Measurements from ENCODE around the gene FGF14.

Gene FGF14

DNA sequence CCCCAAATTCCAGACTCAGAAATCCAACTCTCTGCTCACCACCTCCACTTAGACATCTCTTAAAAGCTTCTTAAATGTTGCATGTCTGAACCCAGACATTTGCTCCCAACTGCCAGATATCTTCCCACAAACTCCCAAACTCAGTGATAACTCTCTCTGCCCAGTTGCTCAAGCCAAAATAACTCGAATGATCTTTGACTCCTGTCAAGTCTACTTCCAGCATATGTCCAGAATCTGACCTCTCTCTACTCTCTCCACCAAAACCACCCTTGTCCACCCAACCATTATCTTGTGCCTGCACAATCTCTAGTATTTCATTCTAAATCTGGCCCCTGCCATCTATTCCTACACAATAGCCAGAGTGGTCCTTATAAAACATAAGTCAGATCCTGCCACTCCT lies 99.3 kb downstream of the FGF14 start:
- DNase-seq: no peak

DNA sequence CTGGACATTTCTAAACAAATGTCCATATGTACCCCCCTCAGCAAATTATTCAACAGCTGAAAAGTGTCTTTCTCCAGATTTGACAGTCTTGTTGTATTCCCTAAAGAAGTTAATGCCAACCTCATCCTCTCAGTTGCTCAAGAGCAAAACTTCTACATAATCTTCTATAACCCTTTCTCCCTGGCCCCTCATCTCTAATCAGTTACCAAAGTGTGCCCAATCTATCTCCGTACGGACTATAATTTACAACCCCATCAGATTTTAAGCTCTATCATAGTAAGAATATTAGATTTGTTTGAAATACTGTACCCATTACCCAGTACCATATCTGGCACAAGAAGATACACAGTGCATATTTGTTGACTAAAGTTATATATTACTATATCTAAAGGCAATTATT lies 101.5 kb downstream of the FGF14 start:
- no peak for DNase-seq

DNA sequence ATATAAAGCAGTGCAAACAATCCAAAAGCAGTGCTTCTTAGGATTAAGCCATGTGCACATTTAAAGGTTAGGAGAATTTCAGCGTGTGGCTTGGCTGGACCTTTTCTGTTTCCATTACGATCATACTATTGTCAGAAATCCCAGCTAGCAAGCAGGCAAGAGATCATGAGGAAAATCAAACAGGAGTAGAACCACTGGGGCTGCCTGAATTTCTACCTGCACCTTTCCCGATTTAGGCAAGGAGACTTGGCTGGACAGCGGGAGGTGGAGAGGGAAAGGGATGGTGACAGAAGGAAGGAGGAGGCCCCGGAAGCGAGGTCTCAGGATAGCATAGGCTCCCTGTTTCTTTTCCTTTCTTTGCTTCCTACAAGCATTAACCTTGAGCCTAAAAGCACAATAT lies 102.5 kb downstream of the FGF14 start:
- no peak for DNase-seq

DNA sequence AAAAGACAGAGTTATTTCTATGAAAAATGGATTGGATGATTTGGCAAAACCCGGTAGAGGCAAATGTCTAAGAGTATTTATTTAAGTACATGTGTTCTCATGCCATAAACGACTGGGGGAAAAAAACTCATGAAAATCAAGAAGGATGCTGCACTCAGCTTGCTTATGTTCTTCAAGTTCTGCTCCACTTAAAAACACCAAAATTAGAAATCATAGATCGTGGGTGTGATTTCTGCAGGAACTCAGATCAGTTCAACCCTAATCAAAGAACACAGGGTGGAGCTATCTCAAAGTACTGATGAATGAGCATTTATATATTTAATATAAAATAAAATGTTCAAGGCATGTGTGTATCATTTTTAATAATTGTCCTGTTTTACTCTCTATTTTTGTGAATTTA lies 103.8 kb downstream of the FGF14 start:
- no peak for DNase-seq

DNA sequence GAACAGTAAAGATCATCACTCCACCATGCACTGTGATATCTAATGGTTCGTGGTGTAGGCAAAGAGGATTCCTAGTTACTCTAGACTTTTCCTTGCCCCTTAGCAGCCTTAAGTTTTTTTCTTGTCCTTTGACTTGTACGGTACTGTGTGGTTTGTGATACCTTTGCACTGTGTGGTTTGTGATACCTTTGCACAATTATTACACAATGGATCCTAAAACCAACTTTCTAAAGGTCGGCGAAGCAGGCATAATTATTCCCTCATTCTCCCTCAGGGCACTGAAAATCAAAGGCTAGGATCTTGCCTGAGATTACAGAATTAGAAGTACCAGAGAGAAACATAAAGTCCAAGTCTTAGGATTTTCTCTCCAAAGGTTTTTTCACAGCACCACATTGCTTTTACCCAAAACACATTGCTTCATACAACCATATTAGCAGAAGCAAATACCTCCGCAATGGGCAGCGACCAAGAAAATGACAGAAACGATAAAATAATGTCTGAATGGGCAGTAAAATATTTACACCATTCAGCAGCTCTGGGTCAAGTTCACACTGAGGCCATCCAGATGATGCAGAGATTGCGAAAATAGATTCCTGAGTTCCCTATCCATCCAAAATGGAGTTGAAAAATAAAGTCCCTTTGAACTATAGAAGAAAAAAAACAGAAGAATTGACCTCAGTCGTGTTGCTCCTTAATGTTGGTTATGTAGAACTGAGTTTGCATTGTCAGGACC lies 106.4 kb downstream of the FGF14 start:
- no peak for DNase-seq

DNA sequence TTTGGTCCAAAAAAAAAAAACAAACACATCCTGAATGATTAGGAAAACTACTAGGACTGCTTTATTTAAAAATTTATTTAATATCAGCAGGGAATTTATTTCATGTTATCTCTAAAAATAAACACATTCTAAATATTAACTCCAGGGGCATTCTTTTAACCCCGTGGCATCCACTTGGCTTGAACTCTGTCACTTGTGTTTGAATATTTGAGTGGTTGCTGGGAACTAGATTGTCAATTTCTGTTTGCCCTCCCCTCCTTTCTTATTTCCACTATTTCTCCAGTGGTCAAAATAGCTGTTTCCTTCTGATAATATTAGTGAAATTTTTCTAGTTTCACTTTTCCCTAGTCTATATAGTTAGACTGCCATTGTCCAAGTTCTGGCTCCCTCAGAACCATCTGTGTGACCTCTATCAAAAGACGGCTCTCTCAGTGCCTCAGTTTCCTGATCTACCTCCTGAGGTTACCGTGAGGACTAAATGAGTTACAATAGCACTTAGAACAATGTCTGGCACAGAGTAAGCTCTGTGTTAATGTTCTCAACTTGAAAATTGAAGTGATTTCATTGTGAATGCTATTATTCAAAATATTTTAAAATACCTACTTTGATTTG lies 107.3 kb downstream of the FGF14 start:
- no peak for DNase-seq

DNA sequence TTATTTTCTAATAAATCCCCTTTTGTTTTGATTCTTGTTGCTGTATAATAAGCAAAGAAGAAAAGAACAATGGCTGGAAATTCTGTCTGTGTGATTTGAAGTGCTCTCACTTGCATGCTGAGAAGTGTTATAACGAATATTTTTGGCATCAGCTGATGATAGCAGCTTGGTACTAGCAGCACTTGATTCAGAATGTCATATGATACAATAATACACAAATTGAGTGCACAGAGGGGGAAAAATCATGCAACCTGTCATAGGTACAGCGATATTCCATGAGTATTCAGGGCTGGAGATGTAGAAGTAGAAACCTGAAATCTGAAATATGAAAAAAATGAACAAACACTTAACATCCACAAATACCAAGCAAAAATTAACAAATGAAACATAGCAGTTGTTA lies 108.1 kb downstream of the FGF14 start:
- no peak for DNase-seq

DNA sequence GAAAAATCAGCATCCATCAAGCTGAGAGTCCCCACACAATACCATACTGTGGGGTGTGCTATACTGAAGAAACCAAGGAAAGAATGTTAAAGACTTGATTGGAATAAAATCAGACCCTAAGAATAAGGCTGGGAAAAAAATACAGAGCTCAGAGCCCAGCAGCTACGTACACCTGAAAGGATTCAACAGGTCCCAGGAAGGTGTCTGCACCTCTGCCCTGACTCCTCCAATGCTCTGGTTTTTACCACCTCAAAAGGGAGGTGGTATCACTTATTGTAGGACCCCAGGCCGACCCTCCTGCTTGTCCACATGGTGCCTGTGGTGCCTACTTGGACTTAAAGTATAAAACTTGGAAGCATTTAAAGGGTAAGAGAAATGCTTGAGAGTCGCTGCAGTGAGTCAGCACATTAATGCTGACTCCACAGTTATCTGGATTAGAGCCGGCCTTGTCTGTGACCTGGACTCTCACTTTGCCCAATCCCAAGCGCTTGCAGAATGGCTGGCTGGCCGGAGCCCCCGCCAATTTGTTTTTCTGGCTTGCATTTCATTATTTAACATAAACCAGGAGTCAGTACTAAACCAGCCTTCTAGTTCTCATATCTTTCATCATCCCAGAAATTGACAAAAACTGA lies 110.1 kb downstream of the FGF14 start:
- DNase-seq: no peak

DNA sequence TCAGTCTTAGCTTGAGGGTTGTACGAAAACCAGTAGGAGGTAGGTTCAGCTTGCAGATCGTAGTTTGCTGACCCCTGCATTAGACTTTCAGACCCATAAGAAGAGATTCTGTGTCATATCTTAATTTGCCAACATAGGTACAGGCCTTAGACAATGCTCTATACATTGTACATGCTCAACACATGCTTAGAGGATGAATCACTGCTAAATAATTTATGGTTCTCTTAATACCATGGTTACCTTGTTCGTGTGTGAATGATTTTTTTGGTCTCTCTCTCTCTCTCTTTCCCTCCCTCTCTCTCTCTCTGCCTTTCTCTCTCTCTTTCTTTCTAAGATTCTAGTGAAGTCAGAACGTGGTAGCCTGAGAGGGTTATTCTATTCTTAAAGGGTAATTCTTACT lies 112.2 kb downstream of the FGF14 start:
- DNase-seq: no peak

DNA sequence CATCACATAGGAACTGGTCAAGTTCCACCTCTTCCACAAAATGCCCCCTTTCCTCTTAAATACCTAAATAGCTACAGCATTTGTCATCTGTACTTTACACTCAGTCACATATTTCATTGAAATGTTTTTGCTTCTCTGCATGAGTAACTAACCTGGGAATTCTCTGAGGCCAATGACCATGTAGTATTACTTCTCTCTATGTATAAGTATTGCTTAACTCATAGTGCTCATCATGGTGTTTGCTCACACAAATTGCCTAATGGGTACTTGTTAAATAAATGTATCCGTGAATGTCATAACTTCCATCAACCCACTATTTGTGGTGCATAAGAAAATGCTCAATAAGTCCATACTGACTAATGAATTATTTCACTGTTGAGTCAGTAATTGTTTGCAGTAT lies 115.5 kb downstream of the FGF14 start:
- no peak for DNase-seq

DNA sequence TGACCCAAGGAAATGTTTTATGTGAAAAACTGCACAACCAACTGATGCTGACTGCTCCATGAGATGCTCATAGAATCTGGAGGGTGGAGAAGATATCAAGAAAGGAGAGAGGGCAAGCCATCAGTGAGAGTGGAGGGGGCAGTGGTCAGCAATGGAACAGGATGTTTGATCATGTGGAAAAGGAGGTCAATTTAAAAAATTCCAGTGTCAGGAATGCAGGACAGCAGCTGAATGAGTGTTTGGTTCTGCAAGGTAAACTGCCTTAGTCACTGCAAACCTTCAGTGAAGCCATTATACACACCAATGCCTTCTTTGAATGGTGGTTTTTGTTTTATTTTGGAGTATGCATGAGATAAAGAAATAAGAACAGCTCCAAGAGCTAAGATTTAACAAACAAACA lies 121.5 kb downstream of the FGF14 start:
- no peak for DNase-seq

DNA sequence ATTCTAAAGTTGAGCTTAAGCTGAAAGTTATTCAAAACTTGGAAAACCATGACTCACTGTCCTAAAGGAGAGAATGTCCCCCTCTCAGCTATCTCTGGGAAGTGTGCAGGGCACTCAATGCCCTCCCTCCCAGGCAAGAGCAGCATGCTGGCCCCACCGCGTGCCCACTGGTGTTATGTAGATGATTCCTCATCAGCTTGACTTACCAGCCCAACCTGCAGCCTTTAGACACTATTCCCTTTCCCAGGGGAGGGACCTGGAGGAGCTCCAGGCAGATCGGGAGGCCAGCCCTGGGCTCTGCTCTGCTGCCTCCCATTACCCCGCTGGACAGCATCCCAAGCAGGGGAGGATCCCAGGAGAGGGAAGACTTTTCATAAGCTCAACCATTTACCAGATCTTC lies 124.6 kb downstream of the FGF14 start:
- no peak for DNase-seq

DNA sequence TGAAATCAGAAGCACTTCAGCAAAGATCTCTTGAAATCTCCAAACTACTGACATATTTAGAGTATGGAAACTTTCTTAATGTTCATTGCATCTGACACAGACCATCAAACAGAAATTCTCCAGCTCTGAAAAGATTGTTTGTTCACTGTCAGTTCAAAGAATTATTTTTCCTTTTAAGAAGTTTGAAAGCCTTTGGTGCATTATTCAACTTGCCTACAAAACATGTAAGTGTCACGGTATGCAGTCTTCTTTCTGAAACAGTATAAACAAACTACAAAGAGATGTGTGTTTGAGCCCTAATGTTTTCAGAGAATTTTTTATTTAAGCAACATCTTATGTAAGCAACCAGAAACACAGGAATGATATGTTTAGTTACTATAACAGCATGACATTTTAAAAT lies 125.4 kb downstream of the FGF14 start:
- no peak for DNase-seq

DNA sequence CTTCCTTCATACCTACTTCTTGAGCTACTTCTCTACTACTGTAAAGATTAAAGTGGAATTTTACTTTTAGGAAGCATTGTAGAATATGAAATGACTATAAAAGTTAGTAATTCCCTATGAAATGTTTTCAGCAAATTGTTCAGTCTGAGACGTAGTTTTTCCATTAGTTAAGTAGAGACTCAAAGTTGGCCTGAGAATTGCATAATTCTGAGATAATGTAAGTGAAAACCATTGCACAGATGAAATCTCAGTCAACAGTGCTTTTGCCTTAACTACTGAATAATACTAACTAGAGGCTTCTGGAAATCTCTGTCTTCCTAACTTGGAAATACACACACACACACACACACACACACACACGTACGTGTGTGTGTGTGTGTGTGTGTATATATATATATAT lies 125.9 kb downstream of the FGF14 start:
- DNase-seq: no peak

DNA sequence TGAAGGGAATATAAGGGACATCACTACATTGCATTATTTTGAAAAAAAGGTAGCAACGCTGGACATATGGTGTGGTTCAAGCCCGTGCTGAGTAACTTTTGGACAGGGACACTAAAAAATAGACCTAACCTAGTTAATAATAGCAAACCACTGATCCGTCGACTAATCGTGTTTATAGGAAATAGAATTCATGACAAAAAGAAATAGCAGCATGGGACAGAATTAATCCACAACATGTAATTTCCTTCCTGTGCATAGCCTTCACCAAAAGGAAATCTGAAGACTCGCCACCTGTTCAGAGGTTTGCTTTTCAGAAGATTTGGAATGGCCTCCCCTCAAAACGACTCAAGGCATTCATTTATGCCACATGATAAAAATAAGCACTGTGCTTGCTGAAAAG lies 128.7 kb downstream of the FGF14 start:
- no peak for DNase-seq

DNA sequence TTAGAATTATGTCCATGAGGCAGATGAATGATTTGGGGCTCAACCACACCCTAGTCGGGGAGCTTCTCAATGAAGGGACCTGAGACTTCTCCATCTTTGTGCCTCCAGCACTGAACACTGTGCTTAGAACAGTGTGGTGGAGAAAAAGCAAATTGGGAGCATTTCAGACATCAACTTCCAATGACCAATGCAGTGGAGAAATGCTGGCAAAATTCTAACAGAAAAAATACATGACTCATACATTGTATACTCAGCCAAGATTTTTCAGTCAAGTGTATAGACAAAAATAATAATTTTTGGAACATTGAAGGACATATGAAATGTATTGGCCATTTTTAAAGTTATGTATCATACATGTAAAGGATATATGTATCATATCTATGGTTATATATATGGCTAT lies 134.7 kb downstream of the FGF14 start:
- DNase-seq: no peak

DNA sequence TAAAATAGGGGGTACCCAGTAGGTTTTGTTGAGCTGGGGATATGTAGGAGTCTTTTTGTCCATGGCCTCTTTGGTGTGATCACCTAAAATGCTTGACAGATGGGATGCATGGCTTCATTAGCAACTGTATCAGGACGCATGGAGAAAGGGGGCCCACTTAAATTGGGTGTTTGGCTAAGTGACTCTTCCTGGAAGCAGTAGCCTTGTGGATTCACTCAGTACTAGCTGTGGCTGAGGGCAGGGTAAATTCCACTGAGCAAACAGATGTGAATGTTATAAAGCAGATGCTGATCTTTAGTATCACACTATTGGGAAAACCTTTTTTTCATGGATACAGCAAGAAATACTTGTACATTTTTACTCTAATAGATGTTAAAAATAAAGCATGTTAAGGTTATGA lies 140.0 kb downstream of the FGF14 start:
- no peak for DNase-seq

DNA sequence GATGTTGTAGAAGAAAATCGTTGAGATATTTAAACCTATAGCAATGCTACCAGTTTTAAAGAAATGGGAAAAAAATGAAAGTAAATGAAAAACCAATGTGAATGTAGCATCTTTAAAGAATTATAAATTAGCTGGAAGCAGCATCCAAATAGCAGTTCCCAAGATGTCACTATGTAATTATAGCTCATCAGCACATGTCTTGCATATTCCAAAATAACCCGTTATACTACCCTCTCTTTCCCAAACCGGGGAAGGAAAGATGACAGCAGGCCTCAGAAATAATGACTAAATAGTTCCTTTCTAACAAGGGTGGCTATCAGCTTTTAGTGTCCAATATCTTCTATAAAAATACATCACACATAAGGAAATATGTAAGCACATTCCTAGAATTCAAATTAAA lies 140.5 kb downstream of the FGF14 start:
- no peak for DNase-seq

DNA sequence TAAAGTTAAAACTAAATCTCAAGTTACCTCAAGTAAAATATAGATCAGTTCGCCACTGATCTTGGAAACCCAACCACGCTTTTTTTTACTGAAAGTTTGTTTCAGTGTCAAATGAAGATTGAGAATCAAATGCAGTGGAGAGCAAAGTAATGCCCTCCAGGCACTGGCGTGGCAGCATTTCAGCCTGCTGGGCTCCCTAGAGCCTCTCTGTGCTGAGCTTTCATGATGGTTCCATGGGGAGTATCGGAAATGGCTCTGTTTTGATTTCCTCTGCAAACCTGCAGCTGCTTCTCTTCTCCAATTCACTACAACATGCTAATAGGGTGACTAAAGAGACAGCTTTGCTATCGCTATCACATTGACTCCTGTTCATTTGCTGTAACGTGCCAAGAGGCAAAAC lies 141.6 kb downstream of the FGF14 start:
- DNase-seq: no peak

DNA sequence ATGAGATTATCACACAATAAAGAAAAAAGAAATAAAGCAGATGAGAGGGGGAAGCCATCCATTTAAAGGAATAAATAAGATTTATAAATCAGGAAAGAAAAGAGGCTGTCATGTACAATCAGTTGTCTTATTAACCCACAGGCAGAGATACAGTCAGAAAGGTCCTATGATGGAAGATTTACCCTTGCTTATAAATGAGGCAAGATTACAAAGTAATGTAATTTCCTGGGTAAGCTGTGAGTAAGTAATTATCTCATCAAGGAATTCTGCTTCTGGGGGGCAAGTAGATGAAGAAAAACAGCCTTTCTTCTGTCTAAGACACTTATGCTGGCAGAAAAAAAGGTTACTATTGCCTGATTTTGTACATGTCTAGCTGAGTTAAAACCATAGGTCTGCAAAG lies 146.4 kb downstream of the FGF14 start:
- DNase-seq: no peak

DNA sequence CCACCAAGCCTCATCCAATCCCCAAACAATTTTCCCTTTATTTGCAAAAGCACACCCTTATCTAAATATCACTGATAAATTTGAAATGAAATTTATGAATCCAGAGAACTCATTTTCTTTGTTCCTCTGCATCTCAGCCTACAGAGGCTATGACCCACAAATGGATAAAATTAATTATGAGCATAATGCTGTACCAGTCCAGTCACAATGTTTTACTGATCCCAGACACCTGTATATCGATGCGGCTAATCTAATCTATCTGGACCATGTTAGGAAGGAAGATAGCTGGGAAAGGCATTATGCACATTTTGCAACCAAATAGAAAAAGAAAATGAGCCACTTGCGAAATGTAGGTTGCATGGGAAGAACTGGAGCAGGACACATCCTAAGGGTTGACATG lies 150.0 kb downstream of the FGF14 start:
- DNase-seq: no peak

DNA sequence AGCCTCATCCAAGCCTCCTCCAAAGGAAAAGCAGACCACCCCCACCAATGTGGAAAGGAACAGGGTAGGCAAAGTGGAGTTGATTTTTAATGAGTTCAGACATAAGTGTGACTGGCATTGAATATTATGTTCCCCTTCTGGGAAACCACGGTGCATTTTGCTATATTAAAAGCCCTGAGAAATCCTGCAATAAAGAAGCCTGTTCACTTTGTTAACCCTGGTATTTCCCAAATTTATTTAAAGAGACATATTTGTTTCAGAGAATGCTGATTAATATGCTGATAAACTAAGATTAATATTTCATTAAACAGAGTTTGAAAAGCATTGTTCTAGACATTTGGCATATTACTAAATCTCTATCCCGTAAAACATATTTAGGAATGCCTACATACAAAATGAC lies 151.4 kb downstream of the FGF14 start:
- no peak for DNase-seq

DNA sequence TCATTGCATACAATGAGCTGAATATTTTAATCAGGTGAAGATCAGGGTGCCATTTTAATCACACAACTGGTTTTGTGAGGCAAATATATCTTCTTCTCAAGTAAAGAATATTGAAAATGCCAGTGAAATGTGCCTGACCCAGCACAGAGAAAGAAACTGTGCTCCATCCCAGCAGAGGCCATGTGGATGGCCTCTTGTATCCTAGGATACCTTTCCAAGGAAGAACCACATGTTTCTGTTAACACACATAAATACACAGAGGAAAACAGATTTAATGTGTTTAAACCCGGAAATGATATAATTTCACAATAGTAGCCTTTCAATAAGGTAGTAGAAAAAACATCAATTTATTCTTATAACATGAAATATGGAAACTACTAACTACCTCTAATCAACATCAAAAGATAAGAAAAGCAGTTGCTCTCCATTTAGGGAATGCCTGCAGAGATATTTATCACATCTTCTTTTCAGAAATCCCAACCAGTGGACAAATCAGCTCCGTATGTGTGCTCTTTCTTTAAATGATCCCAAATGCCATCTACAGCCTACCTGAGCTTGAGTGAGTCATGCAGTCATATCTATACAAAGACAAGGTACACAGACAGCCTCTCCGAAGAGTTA lies 157.1 kb downstream of the FGF14 start:
- DNase-seq: no peak

DNA sequence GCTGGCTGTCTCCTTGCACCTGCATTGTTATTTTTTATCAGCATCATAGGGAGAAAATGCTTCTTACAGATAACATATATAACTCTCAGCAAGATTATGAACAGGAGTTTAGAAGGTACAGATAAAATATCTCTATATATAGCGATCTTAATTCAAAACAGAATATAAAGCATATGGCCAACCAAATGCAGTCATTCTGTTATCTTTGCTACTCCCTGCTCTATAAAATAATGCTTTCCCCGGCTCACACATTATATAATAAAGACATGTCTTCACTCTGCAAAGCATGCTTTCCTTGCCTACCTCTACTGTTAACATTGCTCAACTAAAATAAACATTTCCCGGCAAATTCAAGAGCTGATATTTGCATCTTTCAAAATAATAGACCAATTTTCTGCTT lies 161.7 kb downstream of the FGF14 start:
- no peak for DNase-seq

All from RPMI8226 (cell line).